ENCODE results near the gene SPTSSA.
A peak's percentile ranks its signal among the peaks of the same experiment; 100 is the strongest.
"Not testable (repeated sequence)": the region's sequence is repeated elsewhere in the genome, so short reads cannot be mapped to it uniquely, and the experiment has no call there.

Gene SPTSSA, protein sequence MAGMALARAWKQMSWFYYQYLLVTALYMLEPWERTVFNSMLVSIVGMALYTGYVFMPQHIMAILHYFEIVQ

GRCh38 chr14:34462132-34462893 is at the start of gene SPTSSA:
SPTSSA (minus strand) TSS chr14:34462240; CDS start chr14:34462207, 33 bp downstream.
- DNase-seq (ENCODE audit: low read depth): peak; percentile 75

GRCh38 chr14:34507884-34508283 is 45.8 kb upstream of the SPTSSA start:
- DNase-seq (ENCODE audit: low read depth): no peak

GRCh38 chr14:34507459-34507858 is 45.4 kb upstream of the SPTSSA start:
- no peak for DNase-seq (ENCODE audit: low read depth)

- DNase-seq (ENCODE audit: low read depth): not testable (repeated sequence)
These were observed 43.1 kb upstream of the SPTSSA start for GRCh38 chr14:34505124-34505491.

- not testable (repeated sequence) for DNase-seq (ENCODE audit: low read depth)
These were observed 42.0 kb upstream of the SPTSSA start for GRCh38 chr14:34504027-34504426.

GRCh38 chr14:34502545-34503225 is 40.6 kb upstream of the SPTSSA start:
- no peak for DNase-seq (ENCODE audit: low read depth)

- no peak for DNase-seq (ENCODE audit: low read depth)
These were observed 40.0 kb upstream of the SPTSSA start for GRCh38 chr14:34502001-34502400.

GRCh38 chr14:34501004-34501580 is 39.1 kb upstream of the SPTSSA start:
- DNase-seq (ENCODE audit: low read depth): no peak

DNA sequence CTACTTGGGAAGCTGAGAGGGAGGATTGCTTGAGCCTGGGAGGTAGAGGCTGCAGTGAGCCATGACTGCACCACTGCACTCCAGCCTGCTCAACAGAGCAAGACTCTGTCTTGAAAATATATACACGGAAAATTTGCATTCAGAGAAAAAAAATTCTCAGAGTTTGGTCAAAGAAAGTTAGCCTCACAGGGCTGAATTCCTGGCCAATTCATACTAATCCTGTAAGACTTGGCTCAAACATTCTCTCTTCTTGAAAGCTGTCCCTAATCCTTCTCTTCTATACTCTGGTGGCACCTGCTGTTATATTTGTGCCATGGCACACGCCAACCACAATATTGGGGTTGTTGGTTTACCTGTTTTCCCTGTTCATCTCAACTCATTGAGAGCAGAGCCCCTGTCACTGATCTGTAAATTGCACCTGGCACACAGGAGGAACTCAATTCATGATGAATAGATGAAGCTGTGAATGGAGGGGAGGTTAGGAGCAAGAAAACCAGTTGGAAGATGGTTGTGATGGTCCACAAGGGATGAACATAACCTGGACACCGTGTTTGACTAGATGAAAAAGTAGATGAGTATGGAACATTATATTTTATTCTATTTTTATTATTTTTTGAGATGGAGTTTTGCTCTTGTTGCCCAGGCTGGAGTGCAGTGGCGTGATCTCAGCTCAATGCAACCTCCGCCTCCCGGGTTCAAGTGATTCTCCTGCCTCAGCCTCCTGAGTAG is 36.8 kb upstream of the SPTSSA start:
- DNase-seq (ENCODE audit: low read depth): no peak

GRCh38 chr14:34496679-34497513 is 34.9 kb upstream of the SPTSSA start:
- no peak for DNase-seq (ENCODE audit: low read depth)

DNA sequence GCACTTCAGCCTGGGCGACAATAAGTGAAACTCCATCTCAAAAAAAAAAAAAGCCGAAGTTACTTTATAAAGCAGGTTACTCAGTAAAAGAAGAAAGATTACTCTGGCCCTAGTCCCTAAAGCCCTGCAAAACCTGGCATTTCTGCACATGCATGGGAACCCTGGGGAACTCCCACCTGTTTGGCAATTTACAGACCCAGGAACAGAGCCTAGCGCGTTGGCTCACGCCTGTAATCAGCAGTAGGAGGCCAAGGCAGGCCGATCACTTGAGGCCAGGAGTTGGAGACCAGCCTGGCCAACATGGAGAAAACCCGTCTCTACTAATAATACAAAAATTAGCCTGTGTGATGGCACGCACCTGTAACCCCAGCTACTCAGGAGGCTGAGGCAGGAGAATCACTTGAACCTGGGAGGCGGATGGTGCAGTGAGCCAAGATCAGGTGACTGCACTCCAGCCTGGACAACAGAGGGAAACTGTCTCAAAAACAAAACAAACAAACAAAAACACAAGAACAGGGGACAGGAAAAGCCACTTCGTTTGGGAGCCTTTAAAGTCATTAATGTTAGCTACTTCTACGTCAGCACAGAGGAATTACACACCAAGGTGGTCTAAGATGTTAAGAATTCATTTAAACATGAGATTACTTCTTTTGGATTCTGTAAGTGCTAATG is 34.1 kb upstream of the SPTSSA start:
- no peak for DNase-seq (ENCODE audit: low read depth)

- DNase-seq (ENCODE audit: low read depth): no peak
These were observed 27.3 kb upstream of the SPTSSA start for GRCh38 chr14:34489324-34489723.

- DNase-seq (ENCODE audit: low read depth): no peak
These were observed 26.5 kb upstream of the SPTSSA start for GRCh38 chr14:34488528-34488927.

- no peak for DNase-seq (ENCODE audit: low read depth)
These were observed 22.7 kb upstream of the SPTSSA start for GRCh38 chr14:34484726-34485125.

- DNase-seq (ENCODE audit: low read depth): no peak
These were observed 20.4 kb upstream of the SPTSSA start for GRCh38 chr14:34482463-34482862.

- no peak for DNase-seq (ENCODE audit: low read depth)
These were observed 17.7 kb upstream of the SPTSSA start for GRCh38 chr14:34479694-34480093.

DNA sequence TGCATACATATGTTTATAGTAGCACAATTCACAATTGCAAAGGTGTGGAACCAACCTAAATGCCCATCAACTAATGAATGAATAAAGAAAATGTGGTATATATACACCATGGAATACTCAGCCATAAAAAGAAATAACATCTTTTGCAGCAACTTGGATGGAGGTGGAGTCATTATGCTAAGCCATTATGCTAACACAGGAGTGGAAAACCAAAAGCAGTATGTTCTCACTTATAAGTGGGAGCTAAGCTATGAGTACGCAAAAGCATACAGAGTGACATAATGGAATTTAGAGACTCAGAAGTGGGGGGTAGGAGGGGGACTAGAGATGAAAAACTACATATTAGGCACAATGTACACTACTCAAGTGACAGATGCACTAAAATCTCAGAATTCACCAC is 16.2 kb upstream of the SPTSSA start:
- DNase-seq (ENCODE audit: low read depth): no peak

GRCh38 chr14:34476036-34476435 is 14.0 kb upstream of the SPTSSA start:
- not testable (repeated sequence) for DNase-seq (ENCODE audit: low read depth)

GRCh38 chr14:34475163-34475562 is 13.1 kb upstream of the SPTSSA start:
- DNase-seq (ENCODE audit: low read depth): no peak

DNA sequence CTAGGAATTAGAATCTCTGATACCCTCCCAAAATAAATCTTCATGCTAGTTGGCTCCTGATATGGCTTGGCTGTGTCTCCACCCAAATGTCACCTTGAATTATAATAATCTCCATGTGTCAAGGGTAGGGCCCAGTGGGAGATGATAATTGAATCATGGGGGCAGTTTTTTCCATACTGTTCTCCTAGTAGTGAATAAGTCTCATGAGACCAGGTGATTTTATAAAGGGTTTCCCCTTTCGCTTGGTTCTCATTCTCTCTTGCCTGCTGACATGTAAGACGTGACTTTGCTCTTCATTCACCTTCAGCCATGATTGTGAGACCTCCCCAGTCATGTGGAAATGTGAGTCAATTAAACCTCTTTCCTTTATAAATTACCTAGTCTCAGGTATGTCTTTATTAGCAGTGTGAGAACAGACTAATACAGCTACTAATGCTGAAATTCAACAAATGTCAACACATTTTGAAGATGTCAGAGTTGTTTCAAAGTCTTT is 12.2 kb upstream of the SPTSSA start:
- DNase-seq (ENCODE audit: low read depth): no peak

Data from stimulated activated CD8-positive, alpha-beta memory T cell treated with anti-CD3 and anti-CD28 coated beads, Interleukin-12 subunit alpha, Interleukin-12 subunit beta, amount 100 ng/mL, for 1 hour (primary cell).